Duodenal mucosa (tissue), 2 donors: Measurements from ENCODE around the gene ASAP3.

Experiments
- H3K27ac ChIP-seq: one replicate; pipeline ENCODE4 v1.7.0; 2013; ENCODE audit warnings: low read depth, low read length
- H3K27me3 ChIP-seq, 2 donors: one replicate each; pipeline ENCODE4 v1.7.0; 2013; ENCODE audit warnings: low read length in 2 of 2, control low read depth in 1 of 2; ENCODE audit not compliant: insufficient read depth in 2 of 2, control insufficient read depth in 1 of 2
- H3K36me3 ChIP-seq, 2 donors: one replicate each; pipeline ENCODE4 v1.7.0; 2013; ENCODE audit warnings: low read length in 2 of 2, control low read depth in 1 of 2; ENCODE audit not compliant: insufficient read depth in 2 of 2, control insufficient read depth in 1 of 2
- H3K4me1 ChIP-seq, 2 donors: one replicate each; pipeline ENCODE4 v1.7.0; 2013; ENCODE audit warnings: low read length in 2 of 2, control low read depth in 1 of 2; ENCODE audit not compliant: insufficient read depth in 2 of 2, control insufficient read depth in 1 of 2
- H3K4me3 ChIP-seq, 2 donors: one replicate each; pipeline ENCODE4 v1.7.0; 2013; ENCODE audit warnings: low read length in 2 of 2, low read depth in 1 of 2
- H3K9ac ChIP-seq, 2 donors: one replicate each; pipeline ENCODE4 v1.7.0; 2013; ENCODE audit warnings: low read length in 2 of 2, low read depth in 1 of 2
- H3K9me3 ChIP-seq, 2 donors: one replicate each; pipeline ENCODE4 v1.7.0; 2013; ENCODE audit warnings: low read length in 2 of 2, control low read depth in 1 of 2; ENCODE audit not compliant: control insufficient read depth in 1 of 2

Gene ASAP3

GRCh38 chr1:23451441-23451840, 32.5 kb downstream of the ASAP3 start:
- no peaks in the 10 kb centered on the region for H3K9me3 ChIP-seq
- no peak overlapping the region for H3K4me3 ChIP-seq
- H3K27me3 ChIP-seq = peaks cover 0 to 4% of the 10 kb centered on the region in 2 donors
- H3K4me1 ChIP-seq = peaks cover 20 to 27% of the 10 kb centered on the region in 2 donors
- H3K9ac ChIP-seq = peak overlapping the region; percentile 41 to 49
- no peak overlapping the region for H3K27ac ChIP-seq
- H3K36me3 ChIP-seq = peaks cover 0 to 5% of the 10 kb centered on the region in 2 donors

- H3K9ac ChIP-seq = no peak overlapping the region
Measured at GRCh38 chr1:23450894-23451293, 33.1 kb downstream of the ASAP3 start.

GRCh38 chr1:23449958-23450357, 34.0 kb downstream of the ASAP3 start:
- H3K9ac ChIP-seq = no peak overlapping the region
- peaks cover 0 to 2% of the 10 kb centered on the region in 2 donors for H3K36me3 ChIP-seq

More at GRCh38 chr1:23450894-23451293, 33.1 kb downstream of the ASAP3 start:
- Histone ChIP-seq H3K4me3 (no peak overlapping the region), H3K27me3 (peaks cover 0 to 4% of the 10 kb centered on the region in 2 donors), H3K36me3 (peaks cover 0 to 5% of the 10 kb centered on the region in 2 donors), H3K9me3 (no peaks in the 10 kb centered on the region), H3K27ac (no peak overlapping the region), H3K4me1 (peaks cover 20 to 27% of the 10 kb centered on the region in 2 donors)

GRCh38 chr1:23449306-23449705, 34.7 kb downstream of the ASAP3 start:
- no peak overlapping the region for H3K27ac ChIP-seq
- no peaks in the 10 kb centered on the region for H3K36me3 ChIP-seq
- no peaks in the 10 kb centered on the region for H3K9me3 ChIP-seq
- no peak overlapping the region for H3K4me3 ChIP-seq
- no peaks in the 10 kb centered on the region for H3K27me3 ChIP-seq
- H3K9ac ChIP-seq = no peak overlapping the region
- peaks cover 20 to 27% of the 10 kb centered on the region in 2 donors for H3K4me1 ChIP-seq

More at GRCh38 chr1:23449958-23450357, 34.0 kb downstream of the ASAP3 start:
- no peak overlapping the region for H3K4me3 ChIP-seq
- peaks cover 20 to 27% of the 10 kb centered on the region in 2 donors for H3K4me1 ChIP-seq
- H3K27ac ChIP-seq = no peak overlapping the region
- H3K9me3 ChIP-seq = no peaks in the 10 kb centered on the region
- H3K27me3 ChIP-seq = peaks cover 0 to 1% of the 10 kb centered on the region in 2 donors

- Histone ChIP-seq H3K9me3 (no peaks in the 10 kb centered on the region), H3K4me1 (peaks cover 20 to 27% of the 10 kb centered on the region in 2 donors), H3K36me3 (no peaks in the 10 kb centered on the region), H3K9ac (no peak overlapping the region), H3K4me3 (no peak overlapping the region), H3K27ac (no peak overlapping the region), H3K27me3 (no peaks in the 10 kb centered on the region)
Measured at GRCh38 chr1:23448846-23449245, 35.1 kb downstream of the ASAP3 start.

GRCh38 chr1:23446661-23447310, 37.2 kb downstream of the ASAP3 start:
- Histone ChIP-seq H3K9me3 (no peaks in the 10 kb centered on the region), H3K9ac (no peak overlapping the region), H3K36me3 (no peaks in the 10 kb centered on the region), H3K4me1 (peaks cover 12 to 17% of the 10 kb centered on the region in 2 donors), H3K27ac (no peak overlapping the region), H3K4me3 (no peak overlapping the region), H3K27me3 (no peaks in the 10 kb centered on the region)

- Histone ChIP-seq H3K4me1 (peaks cover 0 to under 1% of the 10 kb centered on the region in 2 donors), H3K27me3 (no peaks in the 10 kb centered on the region), H3K4me3 (no peak overlapping the region), H3K9ac (no peak overlapping the region), H3K36me3 (no peaks in the 10 kb centered on the region), H3K27ac (no peak overlapping the region), H3K9me3 (no peaks in the 10 kb centered on the region)
Measured at GRCh38 chr1:23444596-23445390, 39.2 kb downstream of the ASAP3 start.

- H3K36me3 ChIP-seq = no peaks in the 10 kb centered on the region
- H3K9ac ChIP-seq = no peak overlapping the region
- H3K27ac ChIP-seq = no peak overlapping the region
- H3K9me3 ChIP-seq = no peaks in the 10 kb centered on the region
- no peaks in the 10 kb centered on the region for H3K4me1 ChIP-seq
- no peaks in the 10 kb centered on the region for H3K27me3 ChIP-seq
- H3K4me3 ChIP-seq = no peak overlapping the region
Measured at GRCh38 chr1:23444104-23444533, 39.9 kb downstream of the ASAP3 start.

GRCh38 chr1:23442751-23443150, 41.2 kb downstream of the ASAP3 start:
- H3K9ac ChIP-seq = no peak overlapping the region
- no peak overlapping the region for H3K4me3 ChIP-seq
- H3K4me1 ChIP-seq = no peaks in the 10 kb centered on the region
- no peaks in the 10 kb centered on the region for H3K27me3 ChIP-seq
- no peak overlapping the region for H3K27ac ChIP-seq
- no peaks in the 10 kb centered on the region for H3K9me3 ChIP-seq
- H3K36me3 ChIP-seq = no peaks in the 10 kb centered on the region

GRCh38 chr1:23441446-23442148, 42.4 kb downstream of the ASAP3 start:
- Histone ChIP-seq H3K9ac (no peak overlapping the region), H3K4me3 (no peak overlapping the region), H3K27ac (no peak overlapping the region), H3K4me1 (peaks cover 0 to under 1% of the 10 kb centered on the region in 2 donors), H3K36me3 (no peaks in the 10 kb centered on the region), H3K27me3 (no peaks in the 10 kb centered on the region), H3K9me3 (no peaks in the 10 kb centered on the region)
